GM13977 (cell line): ENCODE measurements around the gene ZBTB42.

Experiments used
- DNase-seq: peaks from one replicate; pipeline ENCODE4 v3.0.0; 2012; ENCODE audit warnings: low spot score
- CTCF ChIP-seq: IDR thresholded peaks from 2 replicates; pipeline ENCODE4 v1.5.1; 2012; ENCODE audit warnings: mild to moderate bottlenecking, control low read depth; ENCODE audit not compliant: insufficient read depth; ENCODE audit errors: extremely low read depth, missing control alignments
- in situ Hi-C: fragments of 300-500 bp; cut with MboI; formaldehyde crosslinking; loops from one replicate; pipeline ENCODE4 v1.12.0; 2022; ENCODE audit warnings: low sequenced_read_pairs, low pct_unique_long_range_greater_than_20kb, mixed read lengths, inconsistent platforms; ENCODE audit not compliant: unreplicated experiment

ZBTB42 gene

GRCh38 chr14:104758981-104759969 is 41.6 kb upstream of the ZBTB42 start:
- TF ChIP-seq CTCF: no peak
- DNase-seq: no peak
- in situ Hi-C loops: loop anchor here (25.0 kb wide), 1 partner anchor 278 kb away; no protein-coding TSS in a partner anchor

- no peak for DNase-seq
- no peak for TF ChIP-seq CTCF
- in situ Hi-C loops: loop anchor here (10.0 to 25.0 kb wide), 2 partner anchors 59 to 272 kb away; no protein-coding TSS in a partner anchor
Observed at GRCh38 chr14:104765517-104765916, 35.4 kb upstream of the ZBTB42 start.

- in situ Hi-C loops: loop anchor here (10.0 to 25.0 kb wide), 2 partner anchors 58 to 271 kb away; no protein-coding TSS in a partner anchor
- no peak for DNase-seq
- TF ChIP-seq CTCF: no peak
Observed at GRCh38 chr14:104766256-104766862, 34.5 kb upstream of the ZBTB42 start.

GRCh38 chr14:104766863-104767633 is 33.9 kb upstream of the ZBTB42 start:
- in situ Hi-C loops: loop anchor here (10.0 to 25.0 kb wide), 2 partner anchors 58 to 270 kb away; no protein-coding TSS in a partner anchor

GRCh38 chr14:104767634-104767918 is 33.3 kb upstream of the ZBTB42 start:
- in situ Hi-C loops: loop anchor here (10.0 to 25.0 kb wide), 2 partner anchors 57 to 270 kb away; no protein-coding TSS in a partner anchor
- no peak for DNase-seq
- no peak for TF ChIP-seq CTCF

More at GRCh38 chr14:104766863-104767633, 33.9 kb upstream of the ZBTB42 start:
- no peak for TF ChIP-seq CTCF
- no peak for DNase-seq
